K562 (cell line): ENCODE measurements around the gene DNM1. TPM values are rescaled to one million over a fixed set of nuclear protein-coding genes. Genes with fewer than 3 reads are reported as not detected.
A peak's percentile ranks its signal among the peaks of the same experiment; 100 is the strongest.

Experiments used
- ARNT ChIP-seq, 2 experiments: fragments of 450-650 bp; IDR thresholded peaks; 2 replicates each; pipeline ENCODE4 v1.6.1; 2016; ENCODE audit warnings: mild to moderate bottlenecking in 1 of 2
- BMI1 ChIP-seq: fragments of 150-350 bp; IDR thresholded peaks from 2 replicates; pipeline ENCODE4 v1.6.1; 2014; ENCODE audit warnings: low read length
- IFI16 ChIP-seq: fragments of 250-450 bp; sonication (Bioruptor Pico); IDR thresholded peaks from 2 replicates; pipeline ENCODE4 v2.1.2; 2022; ENCODE audit warnings: mild to moderate bottlenecking, inconsistent platforms
- IRF2 ChIP-seq: sonication (generic); formaldehyde crosslinking; IDR thresholded peaks from 2 replicates; pipeline ENCODE4 v1.8.1; 2022; ENCODE audit warnings: mild to moderate bottlenecking, missing genetic modification reagents
- JUND ChIP-seq, 2 experiments: IDR thresholded peaks; 2 replicates in 1 of 2; 3 replicates in 1 of 2; pipeline ENCODE4 v1.6.1; 2011; ENCODE audit warnings: borderline replicate concordance in 2 of 2, low read depth in 2 of 2, low read length in 2 of 2, improper control_type of control experiment in 1 of 2, missing biosample characterization in 1 of 2, missing genetic modification characterization in 1 of 2, missing genetic modification reagents in 1 of 2
- KDM2B ChIP-seq: fragments of 250-450 bp; sonication (Bioruptor Pico); IDR thresholded peaks from 2 replicates; pipeline ENCODE4 v1.8.0; 2021; ENCODE audit warnings: mild to moderate bottlenecking, moderate library complexity
- SRF ChIP-seq, 2 experiments: fragments of 250-450, 450-650 bp in 1 of 2; sonication (Bioruptor Pico) in 1 of 2; sonication (generic) in 1 of 2; formaldehyde crosslinking; IDR thresholded peaks; 2 replicates each; pipeline versions ENCODE4 v1.5.0 to v1.5.1; 2020 to 2022; ENCODE audit warnings: mild to moderate bottlenecking in 1 of 2, missing genetic modification reagents in 1 of 2
- SUPT5H ChIP-seq: fragments of 450-650 bp; IDR thresholded peaks from 2 replicates; pipeline ENCODE4 v1.6.1; 2016
- THAP12 ChIP-seq: fragments of 250-450 bp; sonication (Bioruptor Pico); IDR thresholded peaks from 2 replicates; pipeline ENCODE4 v1.9.0; 2021; ENCODE audit warnings: mild to moderate bottlenecking, inconsistent platforms
- ZNF318 ChIP-seq, 2 experiments: fragments of 450-650 bp; IDR thresholded peaks; 2 replicates each; pipeline ENCODE4 v1.6.1; 2016; ENCODE audit warnings: mild to moderate bottlenecking in 2 of 2, borderline replicate concordance in 1 of 2, low read depth in 1 of 2, moderate library complexity in 1 of 2
- ZNF583 ChIP-seq: fragments of 250-450 bp; sonication (Bioruptor Pico); IDR thresholded peaks from 2 replicates; pipeline ENCODE4 v1.4.0; 2020
- ZNF655 ChIP-seq: fragments of 250-450 bp; sonication (Bioruptor Pico); IDR thresholded peaks from 2 replicates; pipeline ENCODE4 v1.5.0; 2021
- polyA plus RNA-seq, 8 experiments: library from polyadenylated mRNA; depleted of rRNA in 4 of 8; stranded (reverse) in 5 of 8; unstranded in 3 of 8; fragments of >200 nt; fragmentation: Nextera tagmentation in 2 of 8; fragmentation: Illumina TruSeq in 1 of 8; extraction: Ambion mirVana in 2 of 8; extraction: Trizol in 1 of 8; gene quantifications; 2 replicates each; pipeline versions ENCODE4 v1.2.1 to v1.2.3, GENCODE V29; 2011 to 2014; ENCODE audit warnings: inconsistent platforms in 1 of 8, missing spikeins in 1 of 8
- total RNA-seq, 7 experiments: library from RNA; depleted of rRNA in 6 of 7; stranded (reverse); fragments of >200 nt in 6 of 7; fragmentation: Illumina TruSeq in 2 of 7; extraction: Trizol in 2 of 7; gene quantifications; 2 replicates each; pipeline versions ENCODE4 v1.2.1 to v1.2.3, GENCODE V29; 2011 to 2021; ENCODE audit warnings: low replicate concordance in 1 of 7

DNM1 gene
- total and polyA plus RNA-seq, 9 of the 15 experiments (the other 6 are each of a cell fraction or from before 2014, with no cell fraction given): 0.39 to 23.1 (median 9.1) TPM

- TF ChIP-seq THAP12 (CRISPR knock-in tag) (peak; percentile 76; the same call in 1 of the 2 replicates), ZNF318 (IDR thresholded peaks at IDR 0.05; ENCODE audit: borderline replicate concordance in 1 of 2, low read depth in 1 of 2) (no peak), ARNT (IDR thresholded peaks at IDR 0.05) (no peak), IFI16 (0 out of 2 replicates have a peak, but pooled peaks have one; percentile 52), ZNF583 (CRISPR knock-in tag) (peak; percentile 66), KDM2B (CRISPR knock-in tag) (peak; percentile 95), IRF2 (CRISPR knock-in tag) (no peak), JUND (IDR thresholded peaks at IDR 0.05; ENCODE audit: borderline replicate concordance, low read depth, low read length) (peak; percentile 87), JUND (tag; IDR thresholded peaks at IDR 0.05; ENCODE audit: borderline replicate concordance, low read depth, low read length) (peak; percentile 76; the same call in 1 of the 3 replicates), BMI1 (no peak), ZNF655 (CRISPR knock-in tag) (no peak), SUPT5H (no peak), SRF (CRISPR knock-in tag; IDR thresholded peaks at IDR 0.05) (peak in 1 of 2 experiments; percentile 77; a peak in 1 of 4 replicates)
Observed at GRCh38 chr9:128192601-128193371, 10.4 kb upstream of the DNM1 start (continued).
